T-helper 2 cell treated with Interferon-gamma antibody and Interleukin-4, amounts not matched to agents 5 μg/mL and 100 μg/mL, for 36 hours (primary cell): ENCODE data around the gene KCNIP3.
"Not testable (repeated sequence)": the region's sequence is repeated elsewhere in the genome, so short reads cannot be mapped to it uniquely, and the experiment has no call there.

Experiments used
- DNase-seq: peaks from one replicate; pipeline ENCODE4 v3.0.0; 2021; ENCODE audit warnings: low spot score
- H3K27ac Mint-ChIP-seq: one replicate; pipeline ENCODE4 v1.8.0; 2021; ENCODE audit warnings: mild to moderate bottlenecking, mixed read lengths
- H3K27me3 Mint-ChIP-seq: one replicate; pipeline ENCODE4 v1.8.0; 2021; ENCODE audit warnings: low read depth, mixed read lengths
- H3K36me3 Mint-ChIP-seq: one replicate; pipeline ENCODE4 v1.8.0; 2021; ENCODE audit warnings: low read depth, mixed read lengths
- H3K4me1 Mint-ChIP-seq: one replicate; pipeline ENCODE4 v1.8.0; 2021; ENCODE audit warnings: low read depth, mixed read lengths
- H3K4me3 Mint-ChIP-seq: one replicate; pipeline ENCODE4 v1.8.0; 2022; ENCODE audit warnings: mild to moderate bottlenecking, moderate library complexity, mixed read lengths
- H3K9me3 Mint-ChIP-seq: one replicate; pipeline ENCODE4 v1.8.0; 2021; ENCODE audit warnings: mixed read lengths

Gene KCNIP3

DNA sequence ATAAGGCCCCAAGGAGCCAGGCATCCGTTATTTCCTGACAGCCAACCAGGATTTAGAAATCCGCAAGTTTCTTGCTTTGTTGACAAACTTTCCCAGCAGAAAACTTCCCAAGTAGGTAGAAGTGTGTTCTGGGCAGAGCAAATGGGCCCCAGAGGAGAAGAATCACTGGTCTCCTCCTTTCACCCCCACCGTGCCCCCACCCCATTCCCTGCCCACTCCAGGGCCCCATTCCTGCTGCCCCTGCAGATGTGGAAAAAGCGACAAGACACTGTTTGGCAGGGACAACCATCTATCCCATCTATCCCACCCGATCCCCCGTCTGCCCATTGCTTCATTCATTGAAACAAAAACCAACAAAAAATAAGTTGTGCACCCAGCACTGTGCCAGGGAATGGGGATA, 95.2 kb downstream of the KCNIP3 start:
- Mint-ChIP-seq H3K36me3 (no peaks in the 10 kb centered on the region), H3K27ac (no peak overlapping the region), H3K9me3 (no peaks in the 10 kb centered on the region), H3K4me3 (no peak overlapping the region), H3K27me3 (no peaks in the 10 kb centered on the region), H3K4me1 (no peaks in the 10 kb centered on the region)
- DNase-seq, result no peak

DNA sequence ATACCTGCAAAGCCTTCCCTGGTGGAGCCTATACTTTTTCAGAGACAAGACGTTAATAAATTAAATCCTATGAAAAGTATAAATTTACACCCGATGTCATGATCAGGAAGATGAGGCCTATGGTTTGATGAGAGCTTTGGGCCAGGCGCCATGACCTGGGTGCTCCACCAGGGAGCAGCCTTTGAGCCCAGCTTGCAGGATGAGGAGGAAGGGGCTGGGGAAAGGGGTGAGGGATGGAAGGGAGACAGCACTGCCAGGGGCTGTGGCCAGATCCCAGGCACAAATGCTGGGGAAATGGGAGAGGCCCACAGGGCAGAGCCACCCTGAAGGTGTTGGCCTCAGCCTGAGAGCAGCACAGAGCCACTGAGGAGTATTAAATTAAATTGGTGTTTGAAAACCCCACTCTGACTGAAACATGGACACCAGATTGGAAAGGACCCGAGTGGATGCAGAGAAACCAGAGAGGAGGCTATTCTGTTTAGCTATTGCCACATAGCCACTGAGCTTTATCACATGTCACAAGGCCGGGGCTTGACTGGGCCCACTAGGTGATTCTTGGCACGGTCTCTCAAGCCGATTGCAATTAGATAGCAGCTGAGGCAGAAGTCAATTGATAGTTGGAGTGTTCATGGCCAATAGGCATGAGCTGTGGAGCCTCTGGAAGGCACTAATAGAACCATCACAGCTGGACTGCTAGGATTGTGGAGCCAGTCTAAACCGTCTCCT, 95.7 kb downstream of the KCNIP3 start:
- no peak overlapping the region for H3K27ac Mint-ChIP-seq
- H3K4me1 Mint-ChIP-seq, result no peaks in the 10 kb centered on the region
- H3K4me3 Mint-ChIP-seq, result no peak overlapping the region
- no peaks in the 10 kb centered on the region for H3K27me3 Mint-ChIP-seq
- H3K9me3 Mint-ChIP-seq, result no peaks in the 10 kb centered on the region
- H3K36me3 Mint-ChIP-seq, result no peaks in the 10 kb centered on the region
- no peak for DNase-seq

DNA sequence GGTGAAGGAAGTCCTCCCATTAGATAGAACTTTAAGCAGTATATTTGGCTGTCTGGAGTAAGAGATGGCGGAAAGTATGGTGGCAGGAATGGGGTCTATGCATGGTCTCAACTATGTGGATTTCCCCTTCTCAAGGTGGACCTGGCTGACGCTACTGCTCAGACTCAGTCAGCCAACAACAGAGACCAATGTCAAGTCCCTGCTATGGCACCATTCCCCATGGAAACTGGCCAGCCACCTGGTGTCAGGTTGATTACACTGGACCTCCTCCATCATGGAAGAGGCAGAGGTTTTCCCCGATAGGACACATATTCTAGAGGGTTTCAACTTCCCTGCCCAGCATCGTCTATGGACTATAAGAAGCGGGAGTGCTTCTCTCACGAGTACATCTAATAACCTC, 96.8 kb downstream of the KCNIP3 start:
- H3K27ac Mint-ChIP-seq, result no peak overlapping the region
- DNase-seq, result no peak
- no peaks in the 10 kb centered on the region for H3K27me3 Mint-ChIP-seq
- no peak overlapping the region for H3K4me3 Mint-ChIP-seq
- no peaks in the 10 kb centered on the region for H3K9me3 Mint-ChIP-seq
- H3K4me1 Mint-ChIP-seq, result no peaks in the 10 kb centered on the region
- H3K36me3 Mint-ChIP-seq, result no peaks in the 10 kb centered on the region

DNA sequence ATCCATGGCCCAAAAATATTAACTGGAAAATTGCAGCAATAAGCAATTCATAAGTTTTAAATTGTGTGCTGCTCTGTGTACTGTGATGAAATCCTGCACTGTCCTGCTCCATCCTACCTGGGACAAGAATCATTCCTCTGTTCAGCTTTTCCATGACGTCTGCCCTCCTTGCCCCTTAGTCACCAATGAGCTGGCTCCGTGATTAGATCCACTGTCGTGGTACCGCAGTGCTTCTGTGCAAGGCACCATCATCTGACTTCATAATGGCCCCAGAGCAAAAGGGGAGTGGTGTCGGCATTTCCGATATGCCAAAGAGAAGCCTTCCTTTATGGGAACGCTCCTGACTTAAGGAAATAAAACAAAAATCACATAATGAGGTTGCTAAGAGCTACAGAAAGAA, 101.9 kb downstream of the KCNIP3 start:
- Mint-ChIP-seq H3K36me3 (no peaks in the 10 kb centered on the region), H3K27ac (no peak overlapping the region), H3K9me3 (no peaks in the 10 kb centered on the region), H3K4me3 (no peak overlapping the region), H3K4me1 (peaks cover 21% of the 10 kb centered on the region), H3K27me3 (no peaks in the 10 kb centered on the region)
- no peak for DNase-seq

DNA sequence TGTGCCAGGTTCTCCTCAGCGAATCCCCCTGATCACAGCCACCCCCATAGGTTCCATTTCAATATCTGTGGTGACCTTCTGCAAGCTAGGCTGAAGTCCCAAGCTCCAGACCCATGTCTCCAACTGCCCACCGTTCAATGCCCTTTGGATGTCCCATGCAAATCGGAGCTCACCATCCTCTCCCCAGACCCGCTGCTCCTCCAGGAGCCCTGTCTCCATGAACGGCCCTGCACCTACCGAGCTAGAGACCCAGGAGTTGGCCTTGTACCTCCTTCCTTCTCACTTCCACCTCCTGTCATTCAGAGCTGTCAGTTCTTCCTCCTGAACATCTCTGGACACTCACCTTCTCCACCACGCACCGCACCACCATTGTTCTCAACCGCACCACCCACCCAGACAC, 104.3 kb downstream of the KCNIP3 start:
- DNase-seq, result no peak
- Mint-ChIP-seq H3K4me3 (peak overlapping the region; percentile 99), H3K9me3 (no peaks in the 10 kb centered on the region), H3K36me3 (no peaks in the 10 kb centered on the region), H3K4me1 (peaks cover 21% of the 10 kb centered on the region), H3K27me3 (no peaks in the 10 kb centered on the region), H3K27ac (peak overlapping the region; percentile 99)

DNA sequence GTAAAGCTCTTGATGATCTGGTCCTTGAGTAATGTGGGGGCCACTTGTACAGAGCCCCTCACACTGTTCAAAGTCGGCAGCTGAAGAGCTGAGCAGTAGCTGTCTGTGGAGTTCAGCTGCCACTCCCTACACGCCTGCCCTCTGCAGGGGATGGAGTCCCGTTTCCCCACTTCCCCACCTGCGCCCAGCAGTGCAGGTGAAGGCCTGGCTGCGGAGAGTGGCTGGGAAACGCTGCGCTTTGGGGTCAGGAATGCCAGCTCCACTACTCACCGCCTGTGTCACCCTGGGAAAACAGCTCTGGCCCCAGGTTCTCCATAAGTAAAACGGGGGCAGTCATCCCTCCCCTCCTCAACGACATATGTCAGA, 104.8 kb downstream of the KCNIP3 start:
- not testable (repeated sequence) for DNase-seq, H3K36me3 Mint-ChIP-seq, H3K9me3 Mint-ChIP-seq, H3K27me3 Mint-ChIP-seq
- peak overlapping the region; percentile 99 for H3K27ac Mint-ChIP-seq
- H3K4me1 Mint-ChIP-seq, result peaks cover 21% of the 10 kb centered on the region
- peak overlapping the region; percentile 99 for H3K4me3 Mint-ChIP-seq

DNA sequence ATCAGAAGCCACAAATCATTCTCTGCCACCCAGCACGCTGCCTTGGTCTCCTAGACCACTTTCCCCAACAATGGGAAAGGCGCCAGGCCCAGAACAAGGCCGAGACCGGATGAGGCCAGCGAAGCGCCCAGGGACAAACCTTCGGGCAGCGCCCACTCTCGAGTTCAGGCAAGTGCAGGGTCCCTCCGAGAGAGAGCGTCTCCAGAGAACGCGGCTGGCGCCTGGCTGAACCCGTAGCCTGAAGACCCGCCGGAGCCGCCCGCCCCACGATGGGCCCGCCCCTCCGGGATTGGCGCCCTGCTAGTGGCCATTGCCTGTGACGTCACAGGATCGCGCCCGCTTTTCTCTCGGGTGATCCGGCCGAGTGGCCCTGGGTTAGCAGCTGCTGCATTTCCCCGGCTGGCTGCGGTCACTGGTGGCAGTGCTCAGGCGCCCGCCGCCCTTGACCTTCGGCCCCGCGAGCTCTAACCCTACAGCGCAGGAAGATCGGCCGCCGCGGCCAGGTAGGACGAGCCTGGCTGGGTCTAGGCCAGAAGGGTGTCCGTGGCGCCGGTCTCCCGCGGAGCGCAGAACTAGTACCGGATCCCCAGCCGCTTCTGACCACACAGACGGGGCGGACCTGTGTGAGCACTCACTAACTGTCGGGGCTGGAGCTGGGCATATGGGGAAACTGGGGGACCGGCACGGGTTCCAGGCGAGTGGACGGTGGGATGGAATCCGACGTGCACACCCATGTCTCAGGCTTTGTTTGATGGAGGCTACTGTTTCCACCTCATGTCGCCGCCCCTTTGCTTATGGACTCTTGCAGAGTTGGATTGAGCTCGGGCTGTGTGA, 105.4 kb downstream of the KCNIP3 start, which contains the start of gene FAHD2A:
Gene FAHD2A, plus strand, starts transcription at position 339 of the 834 bp plus-strand sequence. CDS start 2,851 bp downstream, outside the sequence.
- H3K36me3 Mint-ChIP-seq, result no peaks in the 10 kb centered on the region
- no peaks in the 10 kb centered on the region for H3K27me3 Mint-ChIP-seq
- peak within 1 kb of the TSS; percentile 99 for H3K27ac Mint-ChIP-seq
- DNase-seq, result peak; percentile 96
- H3K9me3 Mint-ChIP-seq, result no peaks in the 10 kb centered on the region
- peak within 1 kb of the TSS; percentile 99 for H3K4me3 Mint-ChIP-seq
- peaks cover 21% of the 10 kb centered on the region for H3K4me1 Mint-ChIP-seq

DNA sequence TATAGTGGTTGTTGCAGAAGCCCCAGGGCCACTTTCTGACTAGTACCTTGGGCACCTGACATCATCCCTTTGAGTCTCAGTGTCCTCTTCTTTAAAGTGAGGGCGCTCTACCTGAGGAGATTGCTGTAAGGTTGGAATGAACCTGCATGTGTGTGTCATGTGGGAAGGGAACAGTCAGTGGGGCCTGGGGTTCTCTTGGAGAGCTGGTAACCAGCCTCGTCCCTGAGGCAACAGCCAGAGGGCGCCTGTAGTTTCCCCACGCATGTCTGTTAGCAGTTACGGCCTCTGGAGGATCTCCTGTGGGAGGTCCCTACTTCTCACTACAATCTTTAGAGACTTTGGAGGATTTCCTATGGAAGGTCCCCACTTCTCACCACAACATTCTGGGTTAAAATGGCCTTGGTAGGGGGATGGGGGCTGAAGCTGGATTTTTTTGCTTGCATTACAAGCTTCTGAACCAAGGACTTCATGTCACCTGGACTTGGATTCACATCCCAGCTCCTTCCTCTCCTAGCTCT, 106.1 kb downstream of the KCNIP3 start:
- peak overlapping the region; percentile 99 for H3K27ac Mint-ChIP-seq
- not testable (repeated sequence) for H3K36me3 Mint-ChIP-seq, H3K27me3 Mint-ChIP-seq, H3K9me3 Mint-ChIP-seq
- H3K4me3 Mint-ChIP-seq, result peak overlapping the region; percentile 99
- H3K4me1 Mint-ChIP-seq, result peaks cover 21% of the 10 kb centered on the region
- peak; percentile 40 for DNase-seq

DNA sequence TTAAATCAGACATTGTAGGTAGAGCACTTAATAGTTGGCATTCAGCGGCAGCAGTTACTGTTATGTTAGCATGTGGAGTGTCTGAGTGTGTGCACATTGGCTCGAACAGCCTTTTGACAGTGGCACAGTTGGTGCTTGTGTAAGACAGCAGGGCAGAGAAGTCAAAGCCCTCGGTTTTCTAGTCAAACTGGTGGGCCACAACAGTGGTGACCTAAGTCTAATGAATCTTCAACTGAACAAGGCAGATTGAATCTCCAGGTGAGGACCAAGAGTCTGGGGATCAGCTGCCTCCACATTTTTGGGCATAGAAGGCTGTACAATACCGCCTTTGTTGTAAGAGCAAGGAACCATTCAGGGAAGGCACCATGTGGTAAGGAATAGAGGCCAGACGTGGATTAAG, 106.7 kb downstream of the KCNIP3 start:
- peak overlapping the region; percentile 99 for H3K27ac Mint-ChIP-seq

DNA sequence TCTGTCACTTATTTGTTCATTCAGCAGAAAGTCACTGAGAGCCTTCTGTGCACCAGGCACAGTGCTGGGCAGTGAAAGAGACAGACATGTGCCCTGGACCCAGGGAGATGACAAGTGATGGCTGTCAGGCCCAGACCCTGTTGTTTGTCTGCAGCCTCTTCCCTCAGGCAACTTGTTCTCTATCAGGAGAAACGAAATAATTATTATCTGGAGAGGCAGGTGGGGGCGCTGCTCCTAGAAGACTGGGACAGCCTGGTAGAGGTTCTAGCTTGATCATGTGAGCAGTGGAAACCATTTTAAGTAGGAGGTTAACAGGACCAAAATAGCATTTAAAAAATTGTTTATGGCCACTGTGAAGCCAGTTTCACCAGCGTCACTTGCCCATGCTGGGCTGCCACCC, 107.5 kb downstream of the KCNIP3 start:
- not testable (repeated sequence) for DNase-seq, H3K9me3 Mint-ChIP-seq, H3K27me3 Mint-ChIP-seq, H3K36me3 Mint-ChIP-seq, H3K4me3 Mint-ChIP-seq, H3K27ac Mint-ChIP-seq
- H3K4me1 Mint-ChIP-seq, result peaks cover 21% of the 10 kb centered on the region

More for the DNA sequence above, 106.7 kb downstream of the KCNIP3 start:
- Mint-ChIP-seq H3K4me1 (peaks cover 21% of the 10 kb centered on the region), H3K4me3 (peak overlapping the region; percentile 99)
- not testable (repeated sequence) for H3K9me3 Mint-ChIP-seq, DNase-seq, H3K27me3 Mint-ChIP-seq, H3K36me3 Mint-ChIP-seq

DNA sequence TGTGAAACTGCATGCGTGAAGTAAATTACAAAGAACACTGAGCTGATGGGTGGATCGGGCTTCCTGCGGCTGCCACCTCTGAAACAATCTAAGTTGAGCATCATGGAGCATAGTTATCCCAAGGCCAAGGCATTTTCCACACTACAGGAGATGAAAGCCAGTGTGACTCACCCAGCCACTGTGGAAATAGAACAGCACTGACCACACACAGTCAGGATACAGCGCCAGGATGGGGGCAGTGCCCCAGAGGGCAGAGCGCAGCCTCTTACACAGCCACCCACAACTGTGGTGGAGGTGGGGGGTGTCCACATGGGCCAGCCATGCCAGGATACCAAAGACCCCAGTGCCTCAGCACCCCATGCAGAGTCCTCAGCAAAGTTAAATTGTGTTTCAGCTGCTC, 114.1 kb downstream of the KCNIP3 start:
- H3K9me3 Mint-ChIP-seq, H3K4me3 Mint-ChIP-seq, H3K27me3 Mint-ChIP-seq, H3K27ac Mint-ChIP-seq, H3K4me1 Mint-ChIP-seq, DNase-seq, H3K36me3 Mint-ChIP-seq: not testable (repeated sequence)

DNA sequence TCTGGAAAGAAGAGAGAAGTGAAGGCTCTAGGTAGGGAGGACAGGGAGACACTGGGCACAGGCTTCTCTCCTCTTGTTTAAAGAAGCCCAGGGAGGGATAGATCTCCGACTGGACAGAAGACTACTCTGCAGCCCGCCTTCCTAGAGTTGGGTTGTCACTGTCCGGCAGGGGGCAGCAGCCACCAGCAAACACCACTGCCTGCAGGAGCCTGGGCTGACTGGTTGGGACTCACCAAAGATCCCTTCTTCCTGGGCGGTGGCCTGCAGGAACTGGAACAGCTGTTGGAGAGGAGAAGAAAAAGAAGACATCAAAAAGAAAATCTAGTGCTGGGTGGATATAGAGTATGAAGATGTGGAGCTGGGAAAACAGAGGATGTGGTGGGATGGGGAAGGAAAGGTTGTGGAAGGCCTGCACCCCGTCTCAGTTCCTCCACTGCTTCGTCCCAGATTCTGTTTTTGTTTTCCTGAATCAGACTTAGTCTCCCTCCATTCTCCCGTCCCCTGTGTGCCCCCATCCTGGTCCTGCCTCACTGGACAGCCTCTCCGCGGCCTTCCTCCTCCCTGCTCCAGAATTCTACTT, 117.0 kb downstream of the KCNIP3 start:
- DNase-seq, result peak; percentile 45
- H3K4me3 Mint-ChIP-seq, H3K36me3 Mint-ChIP-seq, H3K27ac Mint-ChIP-seq, H3K27me3 Mint-ChIP-seq, H3K9me3 Mint-ChIP-seq, H3K4me1 Mint-ChIP-seq: not testable (repeated sequence)

DNA sequence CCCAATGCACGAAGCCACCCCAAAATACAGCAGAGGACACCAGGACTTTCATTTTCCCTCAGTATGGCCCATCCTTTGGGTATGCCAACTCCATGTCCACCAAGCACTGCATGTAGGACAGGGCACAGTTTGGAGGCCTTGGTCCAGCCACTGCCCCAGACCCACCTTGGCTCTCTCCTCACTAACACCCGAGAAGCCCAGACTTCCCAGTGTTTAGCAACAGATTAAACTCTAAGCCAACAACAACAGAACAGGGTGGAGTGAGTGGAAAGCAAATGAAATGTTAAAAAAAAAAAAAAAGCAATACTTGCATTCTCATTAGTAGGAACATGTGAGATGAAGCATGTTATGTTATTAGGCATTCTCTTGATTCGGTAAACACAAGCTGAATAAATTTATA, 118.0 kb downstream of the KCNIP3 start:
- not testable (repeated sequence) for H3K36me3 Mint-ChIP-seq, H3K27ac Mint-ChIP-seq, H3K4me1 Mint-ChIP-seq, H3K9me3 Mint-ChIP-seq, H3K4me3 Mint-ChIP-seq, DNase-seq, H3K27me3 Mint-ChIP-seq

DNA sequence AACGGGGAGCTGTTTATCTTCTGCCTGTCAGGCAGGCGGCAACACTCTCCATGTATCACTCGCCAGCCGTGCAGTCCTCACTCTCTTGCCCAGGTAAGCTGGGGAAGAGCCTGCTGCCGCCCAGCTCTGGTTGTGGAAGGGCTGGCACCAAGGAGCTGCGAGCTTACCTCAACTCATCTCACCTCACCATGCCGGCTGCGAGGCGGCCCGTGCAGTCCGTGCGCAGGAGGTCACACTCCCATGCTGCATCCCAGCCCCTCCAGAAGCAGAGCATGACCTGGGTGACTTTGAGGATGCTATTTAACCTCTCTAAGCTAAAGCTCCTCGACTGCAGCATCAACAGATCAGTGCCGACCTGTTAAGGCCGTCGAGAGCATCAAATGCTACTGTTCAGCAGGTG, 118.4 kb downstream of the KCNIP3 start:
- DNase-seq, H3K27ac Mint-ChIP-seq, H3K4me3 Mint-ChIP-seq, H3K27me3 Mint-ChIP-seq, H3K9me3 Mint-ChIP-seq, H3K4me1 Mint-ChIP-seq, H3K36me3 Mint-ChIP-seq: not testable (repeated sequence)
